Sciatic nerve (tissue), 2 donors: ENCODE data around the gene RNU1-3. TPM values are rescaled to one million over a fixed set of nuclear protein-coding genes. Genes with fewer than 3 reads are reported as not detected.
"Not testable (repeated sequence)": the region's sequence is repeated elsewhere in the genome, so short reads cannot be mapped to it uniquely, and the experiment has no call there.

Experiments used
- ATAC-seq: fragments of 200-7000 bp; cut with Tn5 transposase; one replicate; pipeline ENCODE4 v1.9.1; 2020; ENCODE audit warnings: mild to moderate bottlenecking, moderate library complexity
- DNase-seq: peaks from one replicate; pipeline ENCODE4 v3.0.0-alpha.2; 2020; ENCODE audit warnings: low spot score
- intact Hi-C: fragments of 100-400 bp; cut with DNase I; formaldehyde crosslinking; loops from one replicate; pipeline ENCODE4 v1.14.2; 2022
- total RNA-seq: library from RNA; stranded (reverse); fragmentation: NEBNext Ultra II Directional; extraction: Animal tissue kit (Norgen Biotek cat#: 25700); gene quantifications from one replicate; pipeline ENCODE4 v1.2.1, GENCODE V29; 2021
- donor health status: DM: no; HTN: no; CAD: no.
- donor health status: DM: no; HTN: no; CAD: no.

RNU1-3 gene
- total RNA-seq, 1 donor from 2014 or later, result 13,769 TPM

DNA sequence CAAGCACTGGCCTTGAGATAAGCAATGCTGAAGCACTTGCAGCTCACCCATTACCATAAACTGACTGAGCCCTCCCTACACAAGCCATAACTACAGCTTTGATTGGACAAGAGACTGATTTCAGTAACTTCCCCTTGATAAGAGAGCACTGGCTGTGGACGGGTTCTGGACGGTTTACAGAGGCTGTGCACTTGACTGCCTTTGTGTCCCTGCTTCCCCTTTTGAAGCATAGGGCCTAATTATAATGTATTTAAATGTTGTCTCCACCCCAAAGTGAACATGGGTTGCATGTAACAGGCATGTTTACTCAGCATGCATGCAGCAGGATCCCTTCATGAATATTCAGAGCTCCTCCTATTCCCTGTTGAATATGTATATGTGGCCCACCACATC is 8.4 kb upstream of the RNU1-3 start:
- intact Hi-C loops, DNase-seq, ATAC-seq: not testable (repeated sequence)

DNA sequence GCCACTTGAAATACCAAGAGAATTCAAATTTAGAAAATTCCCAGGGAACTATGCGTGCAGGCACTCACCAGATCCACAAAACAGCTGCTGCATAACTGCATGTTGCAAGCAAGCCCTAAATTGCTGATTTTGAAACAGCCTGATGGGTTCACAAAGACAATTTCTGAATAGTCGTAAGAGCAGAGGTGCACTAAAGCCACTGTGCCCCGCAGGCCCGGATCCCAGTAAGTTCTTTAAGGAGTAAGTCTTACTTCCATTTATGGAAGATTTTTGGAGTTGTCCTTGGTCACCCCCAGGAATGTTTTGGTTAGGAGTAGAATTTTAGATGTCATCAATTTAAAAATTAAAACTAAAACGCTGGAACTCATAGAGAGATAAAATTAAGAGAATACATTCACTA is 7.2 kb upstream of the RNU1-3 start:
- ATAC-seq, DNase-seq, intact Hi-C loops: not testable (repeated sequence)

DNA sequence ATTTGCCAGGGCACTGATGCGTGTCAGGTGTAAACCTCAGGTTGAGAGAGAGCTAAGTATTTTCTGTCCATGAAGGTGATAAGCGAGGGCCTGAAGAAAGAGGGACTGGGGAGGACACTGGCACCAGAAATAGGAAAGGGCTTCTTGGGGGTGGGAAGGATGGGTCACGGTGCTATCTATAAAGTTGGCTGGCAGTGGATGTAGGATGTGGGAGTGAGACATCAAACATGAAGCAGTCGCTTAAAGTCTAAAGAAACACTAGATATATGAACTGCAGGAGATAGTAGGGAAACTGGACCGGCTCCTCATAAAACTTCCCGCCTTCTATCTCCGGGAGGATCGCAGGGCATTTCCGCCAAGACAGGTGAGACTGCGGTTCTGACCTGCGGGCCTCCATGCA is 912 bp downstream of the RNU1-3 start:
- ATAC-seq, DNase-seq, intact Hi-C loops: not testable (repeated sequence)

DNA sequence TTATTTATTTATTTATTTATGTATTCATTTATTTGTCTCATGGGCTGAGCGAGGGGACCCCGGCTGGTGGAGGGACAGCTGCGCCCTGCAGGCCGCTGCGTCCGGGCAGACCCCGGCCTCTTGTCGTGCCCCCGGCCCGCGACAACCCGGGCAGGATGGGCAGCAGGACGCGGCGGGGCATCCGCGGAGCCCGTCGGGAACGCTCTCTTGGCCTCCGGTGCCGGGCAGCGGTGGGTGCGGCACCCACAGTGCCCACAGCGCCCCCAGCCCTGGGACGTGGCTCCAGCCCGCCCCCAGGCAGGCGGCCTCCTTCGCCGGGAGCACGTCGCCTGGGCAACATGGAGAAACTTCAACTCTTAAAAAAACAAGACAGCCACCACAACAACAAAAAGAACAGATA is 8.5 kb downstream of the RNU1-3 start:
- intact Hi-C loops, DNase-seq: not testable (repeated sequence)
- ATAC-seq, result peak; percentile 44

DNA sequence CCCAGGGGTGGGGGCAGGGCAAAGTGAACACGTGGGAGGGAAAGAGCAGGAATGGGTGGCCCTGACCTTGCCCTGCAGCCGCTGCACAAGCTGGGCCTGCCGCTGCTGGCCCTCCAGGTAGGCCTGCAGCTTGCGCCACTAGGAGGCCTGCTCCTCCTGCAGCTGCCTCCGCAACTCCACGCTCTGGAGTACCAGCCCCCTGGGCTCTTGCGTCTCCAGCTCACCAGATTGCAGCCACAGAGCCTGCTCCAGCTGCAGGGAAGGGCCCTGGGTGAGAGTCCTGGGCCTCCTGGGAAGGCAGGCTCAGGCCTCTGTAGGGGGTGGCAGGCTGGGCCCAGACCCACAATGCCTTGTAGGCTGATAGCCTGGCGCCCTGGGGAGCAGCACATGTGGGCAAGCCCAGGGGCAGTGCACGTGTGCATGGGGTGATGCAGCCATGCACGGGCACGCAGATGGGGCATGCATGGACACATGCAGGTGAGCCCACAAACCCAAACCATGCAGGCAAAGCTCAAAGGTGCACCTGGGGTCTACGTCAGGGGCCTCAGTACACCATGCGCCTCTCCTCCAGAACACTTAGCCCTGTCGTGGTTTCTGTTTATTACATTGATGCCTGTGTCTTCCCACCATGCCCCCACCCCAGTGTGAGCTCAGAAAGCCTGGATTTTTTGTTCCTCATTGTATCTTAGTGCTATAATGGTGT is 9.6 kb downstream of the RNU1-3 start:
- peak; percentile 50 for ATAC-seq
- intact Hi-C loops, DNase-seq: not testable (repeated sequence)

DNA sequence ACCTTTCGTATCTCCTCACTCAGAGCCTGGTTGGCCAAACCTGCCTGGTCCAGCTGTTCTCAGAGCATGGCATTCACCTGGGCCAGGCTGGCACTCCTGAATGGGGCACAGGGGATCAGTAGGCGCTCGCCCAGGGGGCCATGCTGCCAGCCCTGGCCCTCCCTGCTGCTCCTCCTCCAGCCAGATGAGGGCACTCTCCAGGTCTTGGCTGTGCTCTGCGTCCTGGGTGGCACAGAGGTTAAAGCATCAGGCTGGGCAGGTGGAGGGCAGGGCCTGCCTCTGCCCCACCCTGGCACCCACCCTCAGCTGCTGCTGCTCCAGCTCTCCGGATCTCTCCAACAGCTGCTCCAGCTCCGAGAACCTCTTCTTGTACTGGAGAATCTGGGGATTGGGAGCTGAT is 10.2 kb downstream of the RNU1-3 start:
- ATAC-seq, intact Hi-C loops, DNase-seq: not testable (repeated sequence)

DNA sequence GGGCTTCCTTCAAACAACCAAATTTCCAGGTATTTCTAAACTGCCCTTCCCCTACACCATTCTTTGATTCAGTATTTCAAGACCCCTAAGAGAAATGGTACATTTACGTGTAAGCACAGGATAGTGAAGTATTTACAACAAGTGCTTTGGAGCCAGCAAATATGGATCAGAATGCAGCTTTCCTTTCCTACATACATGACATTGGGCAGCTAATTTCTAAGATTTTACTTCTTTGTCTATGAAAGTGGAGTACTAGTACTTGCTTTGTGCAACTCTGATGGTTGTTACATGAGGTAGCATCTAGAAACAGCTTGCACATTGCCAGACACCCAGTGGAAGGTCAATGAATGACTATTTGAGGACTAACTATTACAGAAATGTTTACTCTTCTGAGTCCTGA is 15.2 kb downstream of the RNU1-3 start:
- ATAC-seq, intact Hi-C loops, DNase-seq: not testable (repeated sequence)

DNA sequence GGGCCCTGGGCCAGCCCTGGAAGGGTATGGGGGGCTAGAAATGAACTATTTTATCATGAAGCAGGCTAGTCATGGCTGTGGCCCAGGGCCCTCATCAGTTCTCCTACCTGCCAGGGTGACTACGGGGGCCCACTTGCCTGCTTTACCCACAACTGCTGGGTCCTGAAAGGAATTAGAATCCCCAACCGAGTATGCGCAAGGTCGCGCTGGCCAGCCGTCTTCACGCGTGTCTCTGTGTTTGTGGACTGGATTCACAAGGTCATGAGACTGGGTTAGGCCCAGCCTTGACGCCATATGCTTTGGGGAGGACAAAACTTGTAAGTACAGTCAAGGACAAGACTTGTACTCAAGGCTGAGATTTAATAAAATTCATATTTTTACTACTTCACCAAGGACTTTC is 16.8 kb downstream of the RNU1-3 start:
- intact Hi-C loops, ATAC-seq: not testable (repeated sequence)
- DNase-seq, result peak; percentile 56

DNA sequence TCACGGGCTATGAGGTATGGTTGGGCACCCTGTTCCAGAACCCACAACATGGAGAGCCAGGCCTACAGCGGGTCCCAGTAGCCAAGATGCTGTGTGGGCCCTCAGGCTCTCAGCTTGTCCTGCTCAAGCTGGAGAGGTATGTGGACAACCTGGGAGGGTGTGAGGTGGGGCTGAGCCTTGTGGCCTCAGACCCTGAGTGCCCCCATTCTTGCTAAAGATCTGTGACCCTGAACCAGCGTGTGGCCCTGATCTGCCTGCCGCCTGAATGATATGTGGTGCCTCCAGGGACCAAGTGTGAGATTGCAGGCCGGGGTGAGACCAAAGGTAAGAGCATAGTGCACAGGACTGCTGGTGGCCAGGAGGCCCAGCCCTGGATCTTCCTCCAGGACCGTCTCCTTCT is 17.4 kb downstream of the RNU1-3 start:
- DNase-seq, result peak; percentile 54
- intact Hi-C loops, ATAC-seq: not testable (repeated sequence)

DNA sequence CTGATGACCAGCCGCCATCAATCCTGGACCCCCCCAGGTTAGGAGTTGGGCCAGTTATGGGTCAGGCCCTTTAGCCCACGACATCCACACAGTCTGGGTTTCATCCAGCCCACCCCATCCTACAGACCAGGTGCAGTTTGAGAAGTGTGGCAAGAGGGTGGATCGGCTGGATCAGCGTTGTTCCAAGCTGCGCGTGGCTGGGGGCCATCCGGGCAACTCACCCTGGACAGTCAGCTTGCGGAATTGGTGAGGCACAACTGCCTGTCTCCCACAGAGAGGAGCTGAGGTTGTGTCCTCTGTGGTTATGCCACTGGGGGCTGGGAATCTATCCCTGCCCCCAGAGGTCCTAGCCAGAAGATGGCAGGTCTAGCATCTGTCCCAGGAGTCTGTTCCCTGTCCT is 18.0 kb downstream of the RNU1-3 start:
- DNase-seq, result peak; percentile 59
- intact Hi-C loops, ATAC-seq: not testable (repeated sequence)

DNA sequence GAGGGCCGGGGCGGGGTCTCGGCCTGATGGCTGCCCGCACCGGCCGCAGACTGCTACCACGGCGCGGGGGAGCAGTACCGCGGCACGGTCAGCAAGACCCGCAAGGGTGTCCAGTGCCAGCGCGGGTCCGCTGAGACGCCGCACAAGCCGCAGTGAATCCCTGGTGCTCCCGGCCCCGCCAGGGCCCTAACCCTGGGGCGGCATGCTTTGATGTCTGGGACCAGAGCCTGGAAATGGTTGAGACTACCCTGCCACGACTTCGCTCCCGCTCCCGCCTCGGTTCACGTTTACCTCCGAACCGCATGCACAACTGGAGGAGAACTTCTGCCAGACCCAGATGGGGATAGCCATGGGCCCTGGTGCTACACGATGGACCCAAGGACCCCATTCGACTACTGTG is 18.5 kb downstream of the RNU1-3 start:
- intact Hi-C loops, ATAC-seq: not testable (repeated sequence)
- DNase-seq, result peak; percentile 43

DNA sequence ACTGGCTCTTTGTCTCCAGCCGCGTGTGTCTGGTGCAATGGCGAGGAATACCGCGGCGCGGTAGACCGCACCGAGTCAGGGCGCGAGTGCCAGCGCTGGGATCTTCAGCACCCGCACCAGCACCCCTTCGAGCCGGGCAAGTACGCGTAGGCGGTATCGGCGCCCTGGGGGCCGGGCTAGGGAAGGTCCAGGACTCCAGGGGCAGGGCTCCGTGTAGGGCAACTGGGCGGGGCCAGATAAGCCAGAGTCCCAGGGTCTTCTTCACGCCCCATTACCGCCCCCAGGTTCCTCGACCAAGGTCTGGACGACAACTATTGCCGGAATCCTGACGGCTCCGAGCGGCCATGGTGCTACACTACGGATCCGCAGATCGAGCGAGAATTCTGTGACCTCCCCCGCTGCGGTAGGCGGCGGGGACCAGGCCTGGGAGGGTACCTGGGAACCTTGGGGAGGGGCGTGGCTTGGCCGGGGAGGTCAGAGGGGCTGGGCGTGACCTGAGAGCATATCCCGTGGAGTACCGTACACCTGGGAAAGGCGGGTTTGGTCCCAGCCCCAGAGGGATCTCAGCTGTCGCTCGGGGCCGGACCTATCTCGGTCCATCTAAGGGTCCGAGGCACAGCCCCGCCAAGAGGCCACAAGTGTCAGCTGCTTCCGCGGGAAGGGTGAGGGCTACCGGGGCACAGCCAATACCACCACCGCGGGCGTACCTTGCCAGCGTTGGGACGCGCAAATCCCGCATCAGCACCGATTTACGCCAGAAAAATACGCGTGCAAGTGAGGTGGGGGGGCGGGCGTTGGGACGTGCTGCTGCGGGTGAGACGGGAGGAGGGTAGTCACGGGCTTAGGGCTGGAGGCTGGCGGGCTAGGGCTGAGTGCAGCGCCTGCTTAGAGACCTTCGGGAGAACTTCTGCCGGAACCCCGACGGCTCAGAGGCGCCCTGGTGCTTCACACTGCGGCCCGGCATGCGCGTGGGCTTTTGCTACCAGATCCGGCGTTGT is 19.3 kb downstream of the RNU1-3 start:
- ATAC-seq, intact Hi-C loops: not testable (repeated sequence)
- peak; percentile 58 for DNase-seq

DNA sequence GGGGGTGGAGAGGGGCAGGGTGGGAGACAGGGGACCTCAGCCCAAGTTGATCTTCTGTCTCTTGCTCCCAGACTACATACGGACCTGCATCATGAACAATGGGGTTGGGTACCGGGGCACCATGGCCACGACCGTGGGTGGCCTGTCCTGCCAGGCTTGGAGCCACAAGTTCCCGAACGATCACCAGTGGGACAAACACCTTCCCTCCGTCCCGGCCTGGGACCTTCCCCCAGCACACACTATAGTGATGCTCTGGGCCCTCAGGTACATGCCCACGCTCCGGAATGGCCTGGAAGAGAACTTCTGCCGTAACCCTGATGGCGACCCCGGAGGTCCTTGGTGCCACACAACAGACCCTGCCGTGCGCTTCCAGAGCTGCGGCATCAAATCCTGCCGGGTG is 20.0 kb downstream of the RNU1-3 start:
- intact Hi-C loops, ATAC-seq: not testable (repeated sequence)
- peak; percentile 51 for DNase-seq

DNA sequence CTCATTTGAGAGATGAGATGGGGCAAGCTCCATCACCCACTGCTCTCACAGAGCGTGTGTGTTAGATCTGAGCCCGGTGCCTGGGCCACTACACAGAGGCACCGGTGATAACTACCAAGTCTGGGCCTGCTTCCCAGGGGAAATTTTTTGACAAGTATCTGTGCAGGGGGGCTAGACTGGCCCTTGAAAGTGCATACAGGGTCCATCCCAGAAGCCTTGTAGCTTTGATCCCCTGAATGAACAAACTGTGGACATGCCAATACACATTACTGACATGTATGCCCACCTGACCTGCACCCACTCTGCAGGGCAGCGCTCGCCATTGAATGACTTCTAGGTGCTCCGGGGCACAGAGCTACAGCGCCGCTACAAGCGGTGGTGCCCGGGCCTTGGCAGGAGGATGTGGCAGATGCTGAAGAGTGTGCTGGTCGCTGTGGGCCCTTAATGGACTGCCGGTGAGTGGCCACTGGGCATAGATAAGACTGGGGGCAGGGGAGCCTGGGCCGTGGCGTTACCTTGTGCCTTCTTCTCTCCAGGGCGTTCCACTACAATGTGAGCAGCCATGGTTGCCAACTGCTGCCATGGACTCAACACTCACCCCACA is 20.6 kb downstream of the RNU1-3 start:
- DNase-seq, result peak; percentile 54
- ATAC-seq, result not testable (repeated sequence)

DNA sequence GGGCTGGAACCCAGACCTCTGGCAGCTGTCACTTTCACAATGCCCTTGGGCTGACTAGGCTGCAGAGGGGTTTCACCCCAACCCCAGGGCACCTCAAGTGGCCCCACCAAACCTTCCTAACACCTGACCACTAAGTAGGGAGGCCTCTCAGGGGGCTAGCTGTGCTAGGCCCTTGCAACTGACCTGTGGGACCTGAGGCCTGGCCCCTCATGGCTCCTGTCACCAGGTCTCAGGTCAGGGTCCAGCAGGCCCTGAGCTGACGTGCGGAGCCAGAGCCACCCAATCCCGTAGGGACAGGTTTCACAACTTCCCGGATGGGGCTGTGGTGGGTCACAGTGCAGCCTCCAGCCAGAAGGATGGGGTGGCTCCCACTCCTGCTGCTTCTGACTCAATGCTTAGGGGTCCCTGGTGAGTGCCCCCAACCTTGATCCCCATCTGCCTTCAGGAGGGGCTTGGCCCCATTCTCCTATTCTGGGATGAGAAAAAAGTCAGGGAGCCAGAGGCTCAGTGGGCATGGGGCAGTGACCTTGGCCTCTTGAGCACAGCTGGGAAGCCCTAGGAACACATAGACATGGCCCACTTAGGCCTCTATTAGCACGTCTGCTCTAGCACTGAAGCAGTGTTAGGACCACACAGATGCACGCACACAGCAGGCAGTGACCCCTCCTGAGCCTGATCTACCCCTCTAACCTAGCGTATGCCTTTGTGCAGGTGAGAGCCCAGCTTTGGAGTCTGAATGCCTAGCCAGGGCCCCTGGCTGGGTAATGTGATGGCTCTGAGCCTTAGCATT is 21.3 kb downstream of the RNU1-3 start:
- DNase-seq (peak; percentile 70), ATAC-seq (peak; percentile 6)
- intact Hi-C loops, result not testable (repeated sequence)

More for the DNA sequence above, 20.6 kb downstream of the RNU1-3 start:
- intact Hi-C loops, result not testable (repeated sequence)

DNA sequence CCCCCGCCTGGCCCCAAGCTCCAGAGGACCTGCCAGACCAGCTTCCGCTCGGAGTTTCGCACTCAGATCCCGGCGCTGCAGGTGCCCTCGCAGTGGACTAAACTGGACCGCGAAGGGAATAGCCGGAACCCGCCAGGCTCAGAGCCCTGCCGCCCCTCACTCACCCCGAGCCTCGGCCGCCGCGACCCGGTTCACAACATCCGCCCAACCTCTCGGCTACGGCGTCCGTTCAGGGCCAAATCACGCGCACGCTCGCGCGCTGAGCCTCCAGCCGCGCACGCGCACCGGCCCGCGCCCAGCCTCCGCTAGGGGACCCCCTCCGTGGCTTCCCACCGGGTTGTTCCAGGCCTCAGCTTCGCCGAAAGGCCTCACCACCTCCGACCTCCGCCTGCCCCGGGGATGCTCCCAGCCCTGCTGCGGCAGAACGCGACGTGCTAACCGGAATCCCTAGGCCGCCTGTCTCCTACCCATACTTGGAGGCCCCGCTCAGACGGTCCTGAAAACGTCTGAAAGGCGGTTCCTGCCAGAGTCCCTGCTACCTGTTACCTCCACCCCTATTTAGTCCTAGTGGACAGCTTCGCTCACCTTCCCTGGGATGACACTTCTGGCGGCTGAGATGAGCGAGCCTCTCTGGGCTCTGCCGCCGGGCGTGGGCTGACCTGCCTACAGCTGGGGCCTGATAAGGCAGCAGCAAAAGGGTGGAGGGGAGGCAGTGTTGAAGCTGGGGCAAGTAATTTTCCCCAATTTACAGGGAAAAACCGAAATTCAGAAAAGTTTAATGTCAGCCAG is 22.1 kb downstream of the RNU1-3 start:
- peak; percentile 99 for DNase-seq
- intact Hi-C loops, result not testable (repeated sequence)
- peak; percentile 94 for ATAC-seq

DNA sequence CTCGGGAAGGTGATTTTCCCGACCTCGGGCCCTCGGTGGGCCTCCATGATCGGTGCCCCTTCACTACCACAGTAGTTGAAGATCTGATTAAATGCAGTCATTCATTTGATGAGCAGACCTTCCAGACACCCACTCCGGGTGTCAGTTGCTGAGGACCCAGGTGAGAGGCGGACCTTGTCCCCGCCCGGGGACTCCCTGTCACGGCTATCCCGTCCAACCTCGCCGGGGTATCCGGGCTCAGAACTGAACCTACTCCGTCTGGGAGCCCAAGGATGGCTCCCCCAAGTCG is 22.6 kb downstream of the RNU1-3 start:
- ATAC-seq, result no peak
- no peak for DNase-seq
- intact Hi-C loops, result no loop called here
